ENCODE results near the gene SEC14L6.

- TF ChIP-seq CTCF (IDR thresholded peaks at IDR 0.05; ENCODE audit: low read length) (no peak), EZH2 (IDR thresholded peaks at IDR 0.05; ENCODE audit: borderline replicate concordance, low read length) (no peak)
Observed at GRCh38 chr22:30553971-30554370, 7.4 kb upstream of the SEC14L6 start.
